GM19455 (cell line): ENCODE results near the gene HOXA1.
"Not testable (repeated sequence)": the region's sequence is repeated elsewhere in the genome, so short reads cannot be mapped to it uniquely, and the experiment has no call there.

Experiments used
- ATAC-seq: cut with Tn5 transposase; IDR thresholded peaks from one replicate; pipeline ENCODE4 v1.9.1; 2021; ENCODE audit not compliant: unreplicated experiment

Gene HOXA1

GRCh38 chr7:27051451-27051850 lies 44.3 kb downstream of the HOXA1 start:
- ATAC-seq: no peak

GRCh38 chr7:27048438-27048837 lies 47.4 kb downstream of the HOXA1 start:
- no peak for ATAC-seq

GRCh38 chr7:27046854-27047549 lies 48.8 kb downstream of the HOXA1 start:
- no peak for ATAC-seq

DNA sequence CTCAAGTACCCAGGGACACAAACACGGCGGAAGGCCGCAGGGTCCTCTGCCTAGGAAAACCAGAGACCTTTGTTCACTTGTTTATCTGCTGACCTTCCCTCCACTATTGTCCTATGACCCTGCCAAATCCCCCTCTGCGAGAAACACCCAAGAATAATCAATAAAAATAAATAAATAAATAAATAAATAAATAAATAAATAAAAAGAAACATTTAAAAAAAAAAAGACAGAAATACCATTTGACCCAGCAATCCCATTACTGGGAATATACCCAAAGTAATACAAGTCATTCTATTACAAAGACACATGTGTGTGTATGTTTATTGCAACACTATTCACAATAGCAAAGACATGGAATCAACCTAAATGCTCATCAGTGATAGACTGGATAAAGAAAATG lies 49.8 kb downstream of the HOXA1 start:
- ATAC-seq: not testable (repeated sequence)

DNA sequence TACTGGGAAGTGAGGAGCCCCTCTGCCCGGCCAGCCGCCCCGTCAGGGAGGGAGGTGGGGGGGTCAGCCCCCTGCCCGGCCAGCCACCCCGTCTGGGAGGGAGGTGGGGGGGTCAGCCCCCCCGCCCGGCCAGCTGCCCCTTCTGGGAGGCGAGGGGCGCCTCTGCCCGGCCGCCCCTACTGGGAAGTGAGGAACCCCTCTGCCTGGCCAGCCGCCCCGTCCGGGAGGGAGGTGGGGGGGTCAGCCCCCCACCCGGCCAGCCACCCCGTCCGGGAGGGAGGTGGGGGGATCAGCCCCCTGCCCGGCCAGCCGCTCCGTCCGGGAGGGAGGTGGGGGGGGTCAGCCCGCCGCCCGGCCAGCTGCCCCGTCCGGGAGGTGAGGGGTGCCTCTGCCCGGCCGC lies 50.7 kb downstream of the HOXA1 start:
- ATAC-seq: not testable (repeated sequence)
